ENCODE measurements around the gene NAA25. TPM values are rescaled to one million over a fixed set of nuclear protein-coding genes. Genes with fewer than 3 reads are reported as not detected.

The NAA25 gene
- total and polyA plus RNA-seq, 9 of the 15 experiments (the other 6 are each of a cell fraction or from before 2014, with no cell fraction given) = 26.6 to 59.6 (median 48.9) TPM

GRCh38 chr12:112012775-112013600 lies 95.6 kb downstream of the NAA25 start, which contains the start of the genes ERP29 and TMEM116 (continued):
- TF ChIP-seq, protein P1, sequence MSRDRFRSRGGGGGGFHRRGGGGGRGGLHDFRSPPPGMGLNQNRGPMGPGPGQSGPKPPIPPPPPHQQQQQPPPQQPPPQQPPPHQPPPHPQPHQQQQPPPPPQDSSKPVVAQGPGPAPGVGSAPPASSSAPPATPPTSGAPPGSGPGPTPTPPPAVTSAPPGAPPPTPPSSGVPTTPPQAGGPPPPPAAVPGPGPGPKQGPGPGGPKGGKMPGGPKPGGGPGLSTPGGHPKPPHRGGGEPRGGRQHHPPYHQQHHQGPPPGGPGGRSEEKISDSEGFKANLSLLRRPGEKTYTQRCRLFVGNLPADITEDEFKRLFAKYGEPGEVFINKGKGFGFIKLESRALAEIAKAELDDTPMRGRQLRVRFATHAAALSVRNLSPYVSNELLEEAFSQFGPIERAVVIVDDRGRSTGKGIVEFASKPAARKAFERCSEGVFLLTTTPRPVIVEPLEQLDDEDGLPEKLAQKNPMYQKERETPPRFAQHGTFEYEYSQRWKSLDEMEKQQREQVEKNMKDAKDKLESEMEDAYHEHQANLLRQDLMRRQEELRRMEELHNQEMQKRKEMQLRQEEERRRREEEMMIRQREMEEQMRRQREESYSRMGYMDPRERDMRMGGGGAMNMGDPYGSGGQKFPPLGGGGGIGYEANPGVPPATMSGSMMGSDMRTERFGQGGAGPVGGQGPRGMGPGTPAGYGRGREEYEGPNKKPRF (IDR thresholded peaks at IDR 0.05; ENCODE audit: low read depth, low read length) = no peak
- TF ChIP-seq, protein P2, sequence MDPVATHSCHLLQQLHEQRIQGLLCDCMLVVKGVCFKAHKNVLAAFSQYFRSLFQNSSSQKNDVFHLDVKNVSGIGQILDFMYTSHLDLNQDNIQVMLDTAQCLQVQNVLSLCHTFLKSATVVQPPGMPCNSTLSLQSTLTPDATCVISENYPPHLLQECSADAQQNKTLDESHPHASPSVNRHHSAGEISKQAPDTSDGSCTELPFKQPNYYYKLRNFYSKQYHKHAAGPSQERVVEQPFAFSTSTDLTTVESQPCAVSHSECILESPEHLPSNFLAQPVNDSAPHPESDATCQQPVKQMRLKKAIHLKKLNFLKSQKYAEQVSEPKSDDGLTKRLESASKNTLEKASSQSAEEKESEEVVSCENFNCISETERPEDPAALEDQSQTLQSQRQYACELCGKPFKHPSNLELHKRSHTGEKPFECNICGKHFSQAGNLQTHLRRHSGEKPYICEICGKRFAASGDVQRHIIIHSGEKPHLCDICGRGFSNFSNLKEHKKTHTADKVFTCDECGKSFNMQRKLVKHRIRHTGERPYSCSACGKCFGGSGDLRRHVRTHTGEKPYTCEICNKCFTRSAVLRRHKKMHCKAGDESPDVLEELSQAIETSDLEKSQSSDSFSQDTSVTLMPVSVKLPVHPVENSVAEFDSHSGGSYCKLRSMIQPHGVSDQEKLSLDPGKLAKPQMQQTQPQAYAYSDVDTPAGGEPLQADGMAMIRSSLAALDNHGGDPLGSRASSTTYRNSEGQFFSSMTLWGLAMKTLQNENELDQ (CRISPR knock-in tag; IDR thresholded peaks at IDR 0.05; ENCODE audit: borderline replicate concordance) = 0 out of 2 replicates have a peak, but pooled peaks have one; percentile 41
- TF ChIP-seq KLF10 (CRISPR knock-in tag; IDR thresholded peaks at IDR 0.05) (no peak), NR2C1 (IDR thresholded peaks at IDR 0.05) (peak; percentile 64; the same call in 1 of the 2 replicates), NR2C1 (tag; IDR thresholded peaks at IDR 0.05) (peak; percentile 51; the same call in 1 of the 2 replicates), ATF7 (IDR thresholded peaks at IDR 0.05) (peak; percentile 48), MCM2 (IDR thresholded peaks at IDR 0.05; ENCODE audit: low read depth) (no peak), NCOA4 (IDR thresholded peaks at IDR 0.05; ENCODE audit: partially characterized antibody) (no peak), NCOA2 (IDR thresholded peaks at IDR 0.05; ENCODE audit: partially characterized antibody in 2 of 2) (no peak), SMC3 (conservative IDR thresholded peaks at IDR 0.05; ENCODE audit: insufficient read depth, low read depth, low read length) (peak; percentile 41), PHF20 (IDR thresholded peaks at IDR 0.05; ENCODE audit: partially characterized antibody) (peak; percentile 63), DMBX1 (CRISPR knock-in tag; IDR thresholded peaks at IDR 0.05; ENCODE audit: borderline replicate concordance) (peak; percentile 78; the same call in 1 of the 2 replicates), LARP7 (IDR thresholded peaks at IDR 0.05) (peak; percentile 86; the same call in 1 of the 2 replicates), POLR2G (IDR thresholded peaks at IDR 0.05; ENCODE audit: low read depth, low read length) (peak; percentile 92), ZNF699 (CRISPR knock-in tag; IDR thresholded peaks at IDR 0.05; ENCODE audit: insufficient replicate concordance) (no peak), CSDE1 (IDR thresholded peaks at IDR 0.05) (no peak), TBL1XR1 (IDR thresholded peaks at IDR 0.05; ENCODE audit: low read length in 2 of 2) (peak; percentile 32 to 53; a peak in 2 of 4 replicates), KHSRP (IDR thresholded peaks at IDR 0.05) (no peak), XRCC4 (IDR thresholded peaks at IDR 0.05; ENCODE audit: extremely low read depth, insufficient read depth, insufficient read length) (no peak), ZNF175 (CRISPR knock-in tag; IDR thresholded peaks at IDR 0.05; ENCODE audit: low read depth) (no peak; the same call in 1 of the 2 replicates), SUPT5H (IDR thresholded peaks at IDR 0.05) (peak; percentile 93), C11orf30 (IDR thresholded peaks at IDR 0.05; ENCODE audit: low read depth) (peak; percentile 73), BRD4 (IDR thresholded peaks at IDR 0.05) (no peak), KDM4B (IDR thresholded peaks at IDR 0.05; ENCODE audit: borderline replicate concordance in 2 of 2, low read depth in 1 of 2) (no peak; a peak in 1 of 4 replicates)
